ENCODE measurements around the gene LNX2. TPM values are rescaled to one million over a fixed set of nuclear protein-coding genes. Genes with fewer than 3 reads are reported as not detected.

Gene LNX2
- total RNA-seq, 1 donor from 2014 or later, result 33.7 TPM

Other genes starting within 250 kb of the LNX2 start
- gene GTF3A, start 195.9 kb downstream of the LNX2 start, total RNA-seq, result 75.9 and 81.2 TPM in 2 replicates
- gene MTIF3, start 170.0 kb downstream of the LNX2 start, total RNA-seq, result 50.6 and 54.4 TPM in 2 replicates
- 153 TPM in 2 replicates for gene POLR1D, start 1.4 kb upstream of the LNX2 start, total RNA-seq
- gene GSX1, start 172.0 kb upstream of the LNX2 start, total RNA-seq, result not detected in 2 replicates